ENCODE measurements around the gene ACOT13.
"Not testable (repeated sequence)": the region's sequence is repeated elsewhere in the genome, so short reads cannot be mapped to it uniquely, and the experiment has no call there.

Gene ACOT13

GRCh38 chr6:24671077-24671476, 4.2 kb downstream of the ACOT13 start:
- not testable (repeated sequence) for H3K27me3 Mint-ChIP-seq, H3K4me3 Mint-ChIP-seq, H3K9me3 Mint-ChIP-seq, H3K27ac Mint-ChIP-seq
- peaks cover 14% of the 10 kb centered on the region for H3K36me3 Mint-ChIP-seq
- H3K4me1 Mint-ChIP-seq = peaks cover 18% of the 10 kb centered on the region

GRCh38 chr6:24672620-24673182, 5.8 kb downstream of the ACOT13 start:
- Mint-ChIP-seq H3K4me3 (no peak overlapping the region), H3K4me1 (peaks cover 8% of the 10 kb centered on the region), H3K27ac (no peak overlapping the region), H3K9me3 (no peaks in the 10 kb centered on the region), H3K36me3 (peaks cover 12% of the 10 kb centered on the region), H3K27me3 (no peaks in the 10 kb centered on the region)

DNA sequence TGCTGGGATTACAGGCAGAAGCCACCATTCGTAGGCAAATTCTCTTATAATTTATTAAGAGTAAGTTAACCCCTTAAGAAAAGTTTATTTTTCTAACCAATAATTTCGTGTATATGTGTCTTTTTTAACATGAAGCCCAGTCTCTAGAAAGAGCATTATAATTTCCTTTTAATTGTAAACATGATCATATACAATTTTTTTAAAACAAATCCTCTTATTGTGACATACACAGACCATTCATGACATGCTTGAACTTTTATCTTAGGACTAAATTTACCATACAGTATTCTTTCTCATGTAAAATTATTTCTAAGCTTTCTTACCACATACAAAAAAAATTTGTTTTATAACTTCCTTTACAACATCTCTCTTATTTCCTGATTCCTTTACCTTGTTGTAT, 6.7 kb downstream of the ACOT13 start:
- peaks cover 6% of the 10 kb centered on the region for H3K4me1 Mint-ChIP-seq
- H3K9me3 Mint-ChIP-seq = no peaks in the 10 kb centered on the region
- H3K36me3 Mint-ChIP-seq = peaks cover 12% of the 10 kb centered on the region
- H3K27me3 Mint-ChIP-seq = no peaks in the 10 kb centered on the region
- H3K27ac Mint-ChIP-seq = no peak overlapping the region
- no peak overlapping the region for H3K4me3 Mint-ChIP-seq

DNA sequence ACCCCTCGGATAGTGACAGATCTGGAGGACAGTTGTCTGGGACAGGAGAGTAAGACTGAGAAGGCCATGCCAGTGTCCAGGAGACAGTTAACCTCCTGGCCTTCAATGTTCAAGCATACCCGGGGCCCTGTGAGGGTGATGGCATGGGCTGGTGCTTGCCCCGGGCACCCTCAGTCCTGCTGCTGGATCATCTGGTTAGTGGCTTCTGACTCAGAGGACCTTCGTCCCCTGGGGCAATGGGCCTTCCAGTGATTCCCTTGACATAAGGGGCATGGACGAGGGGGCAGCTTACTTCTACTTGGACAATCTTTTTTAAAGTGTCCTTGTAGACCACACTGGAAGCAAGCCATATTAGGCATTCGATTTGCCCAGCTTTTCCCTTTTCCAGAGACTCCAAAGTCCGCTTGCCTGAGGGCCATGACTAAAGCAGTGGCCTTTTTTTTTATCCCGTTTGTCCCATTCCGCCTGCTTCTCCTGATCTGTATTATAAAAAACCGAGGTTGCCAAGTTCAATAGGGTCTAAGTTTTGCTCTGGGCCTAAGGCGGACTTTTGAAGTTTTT, 12.0 kb downstream of the ACOT13 start:
- H3K27ac Mint-ChIP-seq, H3K9me3 Mint-ChIP-seq, H3K36me3 Mint-ChIP-seq, H3K27me3 Mint-ChIP-seq, H3K4me3 Mint-ChIP-seq, H3K4me1 Mint-ChIP-seq: not testable (repeated sequence)

GRCh38 chr6:24680582-24680981, 13.7 kb downstream of the ACOT13 start:
- Mint-ChIP-seq H3K27ac (no peak overlapping the region), H3K9me3 (no peaks in the 10 kb centered on the region), H3K36me3 (peaks cover 4% of the 10 kb centered on the region), H3K4me3 (no peak overlapping the region), H3K4me1 (no peaks in the 10 kb centered on the region), H3K27me3 (no peaks in the 10 kb centered on the region)

GRCh38 chr6:24683297-24684296, 16.7 kb downstream of the ACOT13 start:
- no peaks in the 10 kb centered on the region for H3K27me3 Mint-ChIP-seq
- H3K4me3 Mint-ChIP-seq = no peak overlapping the region
- H3K9me3 Mint-ChIP-seq = no peaks in the 10 kb centered on the region
- H3K27ac Mint-ChIP-seq = no peak overlapping the region
- no peaks in the 10 kb centered on the region for H3K4me1 Mint-ChIP-seq
- H3K36me3 Mint-ChIP-seq = peaks cover 9% of the 10 kb centered on the region

GRCh38 chr6:24686408-24686807, 19.5 kb downstream of the ACOT13 start:
- peak overlapping the region; percentile 2 for H3K27ac Mint-ChIP-seq
- H3K4me1 Mint-ChIP-seq = peaks cover 9% of the 10 kb centered on the region
- H3K27me3 Mint-ChIP-seq = no peaks in the 10 kb centered on the region
- no peaks in the 10 kb centered on the region for H3K9me3 Mint-ChIP-seq
- peaks cover 8% of the 10 kb centered on the region for H3K36me3 Mint-ChIP-seq
- H3K4me3 Mint-ChIP-seq = no peak overlapping the region

DNA sequence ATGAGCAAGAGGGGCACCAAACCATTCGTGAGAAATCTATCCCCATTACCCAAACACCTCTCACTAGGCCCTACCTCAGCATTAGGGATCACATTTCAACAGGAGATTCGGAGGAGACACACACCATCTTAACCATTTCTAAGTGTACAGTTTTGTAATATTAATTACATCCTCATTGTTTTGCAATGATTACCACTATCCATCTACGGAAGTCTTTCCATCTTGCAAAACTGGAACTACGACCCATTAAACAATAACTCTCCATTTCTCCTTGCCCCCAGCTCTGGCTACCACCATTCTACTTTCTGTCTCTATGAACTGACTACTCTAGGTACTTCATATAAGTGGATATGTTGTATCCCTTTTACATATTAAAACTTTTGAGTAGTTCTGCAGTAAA, 20.1 kb downstream of the ACOT13 start:
- no peak overlapping the region for H3K27ac Mint-ChIP-seq
- H3K4me3 Mint-ChIP-seq = no peak overlapping the region
- no peaks in the 10 kb centered on the region for H3K9me3 Mint-ChIP-seq

GRCh38 chr6:24689964-24690363, 23.1 kb downstream of the ACOT13 start:
- Mint-ChIP-seq H3K4me3 (no peak overlapping the region), H3K27ac (no peak overlapping the region), H3K4me1 (peaks cover 24% of the 10 kb centered on the region), H3K9me3 (no peaks in the 10 kb centered on the region), H3K36me3 (peaks cover 5% of the 10 kb centered on the region), H3K27me3 (no peaks in the 10 kb centered on the region)

More for the DNA sequence above, 20.1 kb downstream of the ACOT13 start:
- Mint-ChIP-seq H3K36me3 (peaks cover 5% of the 10 kb centered on the region), H3K27me3 (no peaks in the 10 kb centered on the region), H3K4me1 (peaks cover 14% of the 10 kb centered on the region)

- H3K27ac Mint-ChIP-seq = no peak overlapping the region
- peaks cover 27% of the 10 kb centered on the region for H3K4me1 Mint-ChIP-seq
- no peaks in the 10 kb centered on the region for H3K9me3 Mint-ChIP-seq
- H3K4me3 Mint-ChIP-seq = no peak overlapping the region
- peaks cover 5% of the 10 kb centered on the region for H3K36me3 Mint-ChIP-seq
- no peaks in the 10 kb centered on the region for H3K27me3 Mint-ChIP-seq
Observed at GRCh38 chr6:24690593-24690992, 23.7 kb downstream of the ACOT13 start.

DNA sequence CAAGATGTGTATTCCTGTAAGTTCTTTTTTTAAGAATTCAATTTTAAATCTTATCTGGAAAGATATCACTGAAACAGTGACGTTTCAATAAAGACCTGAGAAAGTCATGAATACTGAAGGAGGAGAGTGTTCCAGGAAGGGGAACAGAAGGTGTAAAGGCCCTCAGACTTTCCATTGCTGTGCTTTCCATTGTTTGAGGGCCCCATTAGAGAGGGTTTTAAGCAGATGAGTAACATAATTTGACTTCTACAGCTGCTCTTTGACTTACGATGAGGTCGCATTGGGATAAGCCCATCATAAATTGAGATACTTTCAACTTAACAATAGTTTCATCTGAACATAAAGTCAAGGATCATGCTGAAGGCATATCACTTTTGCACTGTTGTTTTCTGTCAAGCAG, 24.7 kb downstream of the ACOT13 start:
- no peaks in the 10 kb centered on the region for H3K9me3 Mint-ChIP-seq
- H3K4me3 Mint-ChIP-seq = no peak overlapping the region
- peak overlapping the region; percentile 80 for H3K27ac Mint-ChIP-seq
- peaks cover 34% of the 10 kb centered on the region for H3K4me1 Mint-ChIP-seq
- no peaks in the 10 kb centered on the region for H3K27me3 Mint-ChIP-seq
- peaks cover 5% of the 10 kb centered on the region for H3K36me3 Mint-ChIP-seq

- Mint-ChIP-seq H3K27ac (peak overlapping the region; percentile 80), H3K4me1 (peaks cover 34% of the 10 kb centered on the region), H3K9me3 (no peaks in the 10 kb centered on the region), H3K36me3 (peaks cover 3% of the 10 kb centered on the region), H3K4me3 (no peak overlapping the region), H3K27me3 (no peaks in the 10 kb centered on the region)
Observed at GRCh38 chr6:24692003-24692402, 25.1 kb downstream of the ACOT13 start.

DNA sequence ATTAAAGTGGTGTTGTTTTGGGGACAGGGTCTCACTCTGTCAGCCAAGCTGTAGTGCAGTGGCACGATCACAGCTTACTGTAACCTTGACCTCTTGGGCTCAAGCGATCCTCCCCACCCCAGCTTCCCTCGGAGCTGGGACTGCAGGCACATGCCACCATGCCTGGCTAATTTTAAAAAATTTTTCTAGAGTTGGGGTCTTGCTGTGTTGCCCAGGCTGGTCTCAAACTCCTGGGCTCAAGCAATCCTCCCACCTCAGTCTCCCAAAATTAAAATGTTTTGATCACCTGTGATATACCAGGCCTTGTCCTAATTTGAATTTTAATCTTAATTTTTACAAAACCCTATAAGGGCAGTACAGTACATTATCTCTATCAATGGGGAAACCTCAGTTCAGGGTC, 25.5 kb downstream of the ACOT13 start:
- Mint-ChIP-seq H3K9me3 (no peaks in the 10 kb centered on the region), H3K36me3 (peaks cover under 1% of the 10 kb centered on the region), H3K4me1 (peaks cover 34% of the 10 kb centered on the region), H3K27ac (no peak overlapping the region), H3K4me3 (no peak overlapping the region), H3K27me3 (no peaks in the 10 kb centered on the region)

- Mint-ChIP-seq H3K27ac (no peak overlapping the region), H3K9me3 (no peaks in the 10 kb centered on the region), H3K4me3 (no peak overlapping the region), H3K4me1 (peaks cover 34% of the 10 kb centered on the region), H3K36me3 (peaks cover 2% of the 10 kb centered on the region), H3K27me3 (no peaks in the 10 kb centered on the region)
Observed at GRCh38 chr6:24692848-24693592, 26.1 kb downstream of the ACOT13 start.

DNA sequence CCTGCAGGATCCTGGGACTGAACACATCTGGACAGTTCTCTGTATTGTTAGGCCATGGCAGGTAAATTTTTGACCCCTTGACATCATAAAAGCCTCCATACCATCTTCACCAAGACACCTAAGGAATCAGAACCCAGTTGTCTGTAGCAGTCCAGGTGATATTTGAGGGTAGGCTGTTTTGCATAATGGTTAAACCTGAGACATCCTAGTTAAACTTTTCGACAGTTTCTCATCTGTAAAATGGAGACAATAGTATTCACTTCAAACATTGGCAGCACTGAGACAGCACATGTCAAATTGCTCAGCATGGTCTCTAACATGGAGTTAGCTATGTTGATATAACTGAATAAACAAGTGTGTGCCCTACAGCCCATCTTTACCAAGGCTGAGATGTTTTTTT, 27.3 kb downstream of the ACOT13 start:
- Mint-ChIP-seq H3K36me3 (peaks cover 2% of the 10 kb centered on the region), H3K9me3 (no peaks in the 10 kb centered on the region), H3K27ac (no peak overlapping the region), H3K27me3 (no peaks in the 10 kb centered on the region), H3K4me3 (no peak overlapping the region), H3K4me1 (peaks cover 37% of the 10 kb centered on the region)

Measured in activated naive CD4-positive, alpha-beta T cell treated with anti-CD3 and anti-CD28 coated beads, Interleukin-2, amount 50 U/mL, for 24 hours (primary cell).